ENCODE measurements around the gene COPS8. TPM values are rescaled to one million over a fixed set of nuclear protein-coding genes. Genes with fewer than 3 reads are reported as not detected.
A peak's percentile ranks its signal among the peaks of the same experiment; 100 is the strongest.

The COPS8 gene
- total RNA-seq, 6 experiments from 2014 or later: 86.8 to 107 (median 99.8) TPM

GRCh38 chr2:237074211-237074993 is 11.3 kb upstream of the COPS8 start:
- Mint-ChIP-seq H3K27ac (peak overlapping the region; percentile 84), H3K4me1 (ENCODE audit: low read depth) (peaks cover 44% of the 10 kb centered on the region)

GRCh38 chr2:237075749-237076599 is 9.7 kb upstream of the COPS8 start:
- no peak for DNase-seq
- H3K4me1 Mint-ChIP-seq (ENCODE audit: low read depth): peaks cover 44% of the 10 kb centered on the region

More at GRCh38 chr2:237074211-237074993, 11.3 kb upstream of the COPS8 start:
- no peak for DNase-seq
- H3K36me3 Mint-ChIP-seq (ENCODE audit: low read depth): no peaks in the 10 kb centered on the region
- peaks cover 2% of the 10 kb centered on the region for H3K27me3 Mint-ChIP-seq (ENCODE audit: insufficient read depth)
- H3K4me3 Mint-ChIP-seq: no peak overlapping the region
- no peaks in the 10 kb centered on the region; the same call in 1 of the 2 replicates for H3K9me3 Mint-ChIP-seq
- TF ChIP-seq CTCF (IDR thresholded peaks at IDR 0.05): no peak

GRCh38 chr2:237081596-237081995 is 4.1 kb upstream of the COPS8 start:
- H3K9me3 Mint-ChIP-seq: no peaks in the 10 kb centered on the region
- no peaks in the 10 kb centered on the region; the same call in none of the 2 replicates for H3K27me3 Mint-ChIP-seq (ENCODE audit: insufficient read depth)
- H3K36me3 Mint-ChIP-seq (ENCODE audit: low read depth): peaks cover 5% of the 10 kb centered on the region; the same call in 1 of the 2 replicates
- H3K4me1 Mint-ChIP-seq (ENCODE audit: low read depth): peaks cover 15% of the 10 kb centered on the region
- H3K4me3 Mint-ChIP-seq: no peak overlapping the region
- no peak for DNase-seq
- TF ChIP-seq CTCF (IDR thresholded peaks at IDR 0.05): no peak
- no peak overlapping the region for H3K27ac Mint-ChIP-seq

More at GRCh38 chr2:237075749-237076599, 9.7 kb upstream of the COPS8 start:
- H3K27me3 Mint-ChIP-seq (ENCODE audit: insufficient read depth): peaks cover 2% of the 10 kb centered on the region
- no peaks in the 10 kb centered on the region; the same call in 1 of the 2 replicates for H3K9me3 Mint-ChIP-seq
- H3K4me3 Mint-ChIP-seq: no peak overlapping the region
- no peaks in the 10 kb centered on the region for H3K36me3 Mint-ChIP-seq (ENCODE audit: low read depth)
- H3K27ac Mint-ChIP-seq: no peak overlapping the region
- TF ChIP-seq CTCF (IDR thresholded peaks at IDR 0.05): no peak

- no peak for DNase-seq
- Mint-ChIP-seq H3K36me3 (ENCODE audit: low read depth) (peaks cover 5% of the 10 kb centered on the region; the same call in 1 of the 2 replicates), H3K9me3 (no peaks in the 10 kb centered on the region), H3K4me1 (ENCODE audit: low read depth) (peaks cover 25% of the 10 kb centered on the region), H3K27me3 (ENCODE audit: insufficient read depth) (no peaks in the 10 kb centered on the region; the same call in none of the 2 replicates), H3K27ac (no peak overlapping the region), H3K4me3 (no peak overlapping the region)
- TF ChIP-seq CTCF (IDR thresholded peaks at IDR 0.05): no peak
Measured at GRCh38 chr2:237083026-237083425, 2.7 kb upstream of the COPS8 start.

GRCh38 chr2:237084444-237084843 is 1.2 kb upstream of the COPS8 start:
- Mint-ChIP-seq H3K27me3 (ENCODE audit: insufficient read depth) (no peaks in the 10 kb centered on the region; the same call in none of the 2 replicates), H3K4me3 (peak overlapping the region; percentile 99), H3K27ac (peak overlapping the region; percentile 99), H3K36me3 (ENCODE audit: low read depth) (peaks cover 5% of the 10 kb centered on the region; the same call in 1 of the 2 replicates), H3K4me1 (ENCODE audit: low read depth) (peaks cover 35% of the 10 kb centered on the region), H3K9me3 (no peaks in the 10 kb centered on the region)
- no peak for DNase-seq
- TF ChIP-seq CTCF (IDR thresholded peaks at IDR 0.05): no peak

All from HFFc6 (cell line).